Subcutaneous preadipocyte (primary cell): ENCODE data around the gene SPANXB1. TPM values are rescaled to one million over a fixed set of nuclear protein-coding genes. Genes with fewer than 3 reads are reported as not detected.

Experiments
- total RNA-seq: library from RNA; depleted of rRNA; stranded (reverse); fragments of >200 nt; gene quantifications from 2 replicates; pipeline ENCODE4 v1.2.3, GENCODE V29; 2012

The SPANXB1 gene
- total RNA-seq, result not detected in 2 replicates

GRCh38 chrX:141002568-141002967 is at the start of gene SPANXB1:
Gene SPANXB1, plus strand, starts transcription at chrX:141002594. Its CDS starts 100 bp downstream, at chrX:141002694.

Other genes with a start within 250 kb of the SPANXB1 start
- gene LDOC1, start 174.5 kb downstream of the SPANXB1 start, total RNA-seq, result 3.1 and 3.3 TPM in 2 replicates
- gene SPANXC, start 239.9 kb downstream of the SPANXB1 start, total RNA-seq, result not detected in 2 replicates